Caco-2 (cell line): ENCODE results near the gene TEDDM1. TPM values are rescaled to one million over a fixed set of nuclear protein-coding genes. Genes with fewer than 3 reads are reported as not detected.

Source experiments
- BruUV-seq: library from RNA; stranded (reverse); fragments of 400-500 nt; replicated peaks from 2 replicates; lab custom pipeline; 2021; lab: Mats Ljungman, UMichigan
- CTCF ChIA-PET: fragments of 300-600 bp; sonication (Branson Sonifier 250); formaldehyde crosslinking; loops from one replicate; lab custom pipeline; 2022; ENCODE audit warnings: antibody characterized with exemption; lab: Charles Lee
- POLR2A ChIA-PET: fragments of 300-600 bp; sonication (Branson Sonifier 250); formaldehyde crosslinking; loops from one replicate; lab custom pipeline; 2022; ENCODE audit warnings: antibody characterized with exemption; lab: Charles Lee
- DNase-seq, 2 experiments: peaks; one replicate each; pipeline versions ENCODE4 v3.0.0 to v3.0.0-alpha.2; 2020 to 2022
- H3K27me3 ChIP-seq: replicated peaks from 2 replicates; pipeline ENCODE4 v1.6.0; 2011; ENCODE audit warnings: low read length; ENCODE audit not compliant: control insufficient read depth, insufficient read depth
- H3K36me3 ChIP-seq: 2 replicates; pipeline ENCODE4 v1.5.1; 2011; ENCODE audit warnings: low read length; ENCODE audit not compliant: control insufficient read depth, insufficient read depth
- H3K4me1 ChIP-seq: fragments of 250-450 bp; sonication (Bioruptor Pico); 2 replicates; pipeline ENCODE4 v1.5.1; 2020; ENCODE audit warnings: mild to moderate bottlenecking
- H3K4me3 ChIP-seq: 2 replicates; pipeline ENCODE4 v1.5.1; 2011; ENCODE audit warnings: low read depth, mild to moderate bottlenecking, control low read depth, low read length
- H3K9me3 ChIP-seq: fragments of 250-450 bp; sonication (Bioruptor Pico); 2 replicates; pipeline ENCODE4 v1.5.1; 2020; ENCODE audit warnings: mild to moderate bottlenecking, moderate library complexity
- H3K27ac Mint-ChIP-seq: one replicate; pipeline ENCODE4 v1.8.0; 2022; ENCODE audit warnings: mixed read lengths; ENCODE audit not compliant: unreplicated experiment
- H3K27me3 Mint-ChIP-seq: one replicate; pipeline ENCODE4 v1.8.0; 2022; ENCODE audit warnings: mixed read lengths; ENCODE audit not compliant: insufficient read depth, unreplicated experiment
- H3K36me3 Mint-ChIP-seq: one replicate; pipeline ENCODE4 v1.8.0; 2022; ENCODE audit warnings: mild to moderate bottlenecking, mixed read lengths; ENCODE audit not compliant: insufficient read depth, unreplicated experiment
- H3K4me1 Mint-ChIP-seq: one replicate; pipeline ENCODE4 v1.8.0; 2022; ENCODE audit warnings: low read depth, mixed read lengths; ENCODE audit not compliant: unreplicated experiment
- H3K4me3 Mint-ChIP-seq: one replicate; pipeline ENCODE4 v1.8.0; 2022; ENCODE audit warnings: mild to moderate bottlenecking, moderate library complexity, mixed read lengths; ENCODE audit not compliant: unreplicated experiment
- H3K9me3 Mint-ChIP-seq: one replicate; pipeline ENCODE4 v1.8.0; 2022; ENCODE audit warnings: mixed read lengths; ENCODE audit not compliant: unreplicated experiment
- intact Hi-C: fragments of 100-400 bp; cut with micrococcal nuclease; formaldehyde crosslinking; loops from one replicate; pipeline ENCODE4 v1.10.0; 2022; ENCODE audit not compliant: unreplicated experiment
- total RNA-seq: library from RNA; stranded (reverse); gene quantifications from 2 replicates; pipeline ENCODE4 v1.2.3, GENCODE V29; 2022
- TF ChIP-seq, protein P1 (sequence below), 2 experiments: fragments of 200-600 bp in 1 of 2; IDR thresholded peaks; 1 replicate in 1 of 2; 2 replicates in 1 of 2; pipeline versions ENCODE4 v1.5.1 to v1.8.0; 2011 to 2022; ENCODE audit warnings: antibody characterized with exemption in 1 of 2, control low read depth in 1 of 2, inconsistent platforms in 1 of 2, low read depth in 1 of 2, low read length in 1 of 2, mild to moderate bottlenecking in 1 of 2, moderate library complexity in 1 of 2; ENCODE audit not compliant: insufficient read depth in 1 of 2, severe bottlenecking in 1 of 2, unreplicated experiment in 1 of 2

TEDDM1 gene
- total RNA-seq, 1 experiment from 2014 or later: not detected

DNA sequence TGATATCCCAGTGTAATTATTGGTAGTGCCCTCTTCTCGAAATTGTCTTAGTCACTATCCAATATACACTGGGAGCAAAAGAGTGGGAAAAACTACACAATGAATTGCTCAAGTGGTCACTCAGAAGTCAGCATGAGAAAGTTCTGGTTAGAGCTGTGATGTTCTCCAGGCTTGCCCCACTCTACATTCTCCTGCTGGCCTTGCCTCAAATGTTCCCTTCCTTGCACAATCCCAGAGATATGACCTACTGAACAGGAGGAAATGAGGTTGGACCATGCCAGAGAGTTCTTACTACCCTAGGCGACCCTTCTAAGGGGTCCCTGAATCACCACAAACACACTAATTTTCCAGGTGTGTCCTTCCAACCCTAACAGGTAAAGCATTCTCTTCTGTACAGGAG is 49.6 kb downstream of the TEDDM1 start:
- no peaks in the 10 kb centered on the region for H3K36me3 ChIP-seq
- ChIA-PET POLR2A (no interaction called here), CTCF (no interaction called here)
- no peaks in the 10 kb centered on the region for H3K9me3 Mint-ChIP-seq
- DNase-seq: no peak
- no peaks in the 10 kb centered on the region for H3K27me3 Mint-ChIP-seq
- no peaks in the 10 kb centered on the region for H3K36me3 Mint-ChIP-seq
- H3K4me1 Mint-ChIP-seq: peaks cover 12% of the 10 kb centered on the region
- no peak overlapping the region for H3K27ac Mint-ChIP-seq
- H3K27me3 ChIP-seq: no peaks in the 10 kb centered on the region
- TF ChIP-seq, protein P1, sequence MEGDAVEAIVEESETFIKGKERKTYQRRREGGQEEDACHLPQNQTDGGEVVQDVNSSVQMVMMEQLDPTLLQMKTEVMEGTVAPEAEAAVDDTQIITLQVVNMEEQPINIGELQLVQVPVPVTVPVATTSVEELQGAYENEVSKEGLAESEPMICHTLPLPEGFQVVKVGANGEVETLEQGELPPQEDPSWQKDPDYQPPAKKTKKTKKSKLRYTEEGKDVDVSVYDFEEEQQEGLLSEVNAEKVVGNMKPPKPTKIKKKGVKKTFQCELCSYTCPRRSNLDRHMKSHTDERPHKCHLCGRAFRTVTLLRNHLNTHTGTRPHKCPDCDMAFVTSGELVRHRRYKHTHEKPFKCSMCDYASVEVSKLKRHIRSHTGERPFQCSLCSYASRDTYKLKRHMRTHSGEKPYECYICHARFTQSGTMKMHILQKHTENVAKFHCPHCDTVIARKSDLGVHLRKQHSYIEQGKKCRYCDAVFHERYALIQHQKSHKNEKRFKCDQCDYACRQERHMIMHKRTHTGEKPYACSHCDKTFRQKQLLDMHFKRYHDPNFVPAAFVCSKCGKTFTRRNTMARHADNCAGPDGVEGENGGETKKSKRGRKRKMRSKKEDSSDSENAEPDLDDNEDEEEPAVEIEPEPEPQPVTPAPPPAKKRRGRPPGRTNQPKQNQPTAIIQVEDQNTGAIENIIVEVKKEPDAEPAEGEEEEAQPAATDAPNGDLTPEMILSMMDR (IDR thresholded peaks at IDR 0.05; ENCODE audit: insufficient read depth in 1 of 2, low read depth in 1 of 2, low read length in 1 of 2, severe bottlenecking in 1 of 2, unreplicated experiment in 1 of 2): no peak
- H3K4me1 ChIP-seq: 0 out of 2 replicates have a peak, but pooled peaks cover under 1% of the 10 kb centered on the region
- intact Hi-C loops: no loop called here
- H3K4me3 Mint-ChIP-seq: no peak overlapping the region
- H3K4me3 ChIP-seq: no peak overlapping the region
- BruUV-seq: no TSS peak
- H3K9me3 ChIP-seq: no peaks in the 10 kb centered on the region

DNA sequence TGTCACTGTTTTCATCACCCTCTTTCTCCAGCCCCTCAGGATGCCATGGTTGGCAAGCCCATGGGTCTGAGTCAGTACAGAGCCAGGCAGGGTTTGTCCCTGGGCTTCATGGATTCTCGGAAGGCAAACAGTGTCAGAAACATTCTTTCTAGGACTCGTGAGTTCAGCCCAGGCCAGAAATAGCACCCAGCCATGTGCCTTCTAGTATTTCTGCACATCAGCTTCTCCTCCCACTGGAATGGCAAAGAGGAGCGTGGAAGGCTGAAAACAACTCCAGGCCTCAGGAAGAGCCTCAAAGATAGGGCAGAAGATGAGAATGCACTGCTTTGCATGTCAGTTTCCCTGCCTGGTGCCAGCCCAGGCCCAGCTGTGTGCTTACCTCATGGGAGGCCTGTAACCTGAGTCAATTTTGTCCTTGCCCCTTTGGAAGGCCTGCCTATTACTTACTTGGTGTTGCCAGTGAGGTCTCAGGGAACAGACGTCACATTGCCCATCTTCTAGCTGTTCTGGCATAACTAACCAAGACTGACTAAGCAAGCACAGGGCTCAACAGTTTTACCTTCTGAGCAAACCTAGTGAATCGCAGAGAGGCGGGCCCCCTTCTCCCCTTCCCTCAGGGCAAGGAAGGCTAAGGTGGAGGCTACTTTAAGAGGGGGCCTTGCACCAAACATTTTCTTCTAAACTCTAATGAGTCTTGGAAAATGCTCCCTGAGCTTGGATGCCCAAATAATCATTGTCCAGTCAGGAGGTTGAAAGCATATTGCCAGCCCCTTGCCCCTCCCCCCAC is 51.3 kb downstream of the TEDDM1 start:
- intact Hi-C loops: no loop called here
- no peak for DNase-seq
- CTCF ChIA-PET: interaction anchor here (0.5 kb wide), 1 partner anchor 412 kb away, joined by 5 read pairs; no protein-coding TSS in a partner anchor

More for the DNA sequence above, 51.3 kb downstream of the TEDDM1 start:
- Histone ChIP-seq H3K9me3 (no peaks in the 10 kb centered on the region), H3K4me1 (no peaks in the 10 kb centered on the region), H3K36me3 (no peaks in the 10 kb centered on the region), H3K4me3 (no peak overlapping the region), H3K27me3 (no peaks in the 10 kb centered on the region)
- POLR2A ChIA-PET: no interaction called here
- H3K36me3 Mint-ChIP-seq: no peaks in the 10 kb centered on the region
- no peaks in the 10 kb centered on the region for H3K9me3 Mint-ChIP-seq
- H3K4me3 Mint-ChIP-seq: no peak overlapping the region
- H3K27ac Mint-ChIP-seq: no peak overlapping the region
- no peaks in the 10 kb centered on the region for H3K4me1 Mint-ChIP-seq
- H3K27me3 Mint-ChIP-seq: no peaks in the 10 kb centered on the region
- BruUV-seq: no TSS peak
- TF ChIP-seq, protein P1 (IDR thresholded peaks at IDR 0.05; ENCODE audit: insufficient read depth in 1 of 2, low read depth in 1 of 2, low read length in 1 of 2, severe bottlenecking in 1 of 2, unreplicated experiment in 1 of 2): no peak

Other genes with a start within 250 kb of the TEDDM1 start
- gene GLUL, start 8.9 kb downstream of the TEDDM1 start, total RNA-seq: 394 TPM in 2 replicates
- gene RGSL1, start 49.5 kb upstream of the TEDDM1 start, total RNA-seq: not detected in 2 replicates
- gene RNASEL, start 188.6 kb upstream of the TEDDM1 start, total RNA-seq: 2.7 and 2.9 TPM in 2 replicates
- 0.77 and 1.2 TPM in 2 replicates for gene RGS16, start 203.7 kb upstream of the TEDDM1 start, total RNA-seq